Measurements from ENCODE around the gene IRX6.

The IRX6 gene

GRCh38 chr16:55323637-55324271 lies at the start of gene IRX6:
IRX6 (plus strand) TSS chr16:55324203; CDS start chr16:55325092, 889 bp downstream.
- no peak for DNase-seq

GRCh38 chr16:55274391-55274790 lies 49.6 kb upstream of the IRX6 start:
- DNase-seq, result no peak

GRCh38 chr16:55275167-55275566 lies 48.8 kb upstream of the IRX6 start:
- DNase-seq, result no peak

GRCh38 chr16:55275869-55276268 lies 48.1 kb upstream of the IRX6 start:
- no peak for DNase-seq

- no peak for DNase-seq
Measured at GRCh38 chr16:55277536-55277935, 46.5 kb upstream of the IRX6 start.

GRCh38 chr16:55279598-55279997 lies 44.4 kb upstream of the IRX6 start:
- DNase-seq, result no peak

- DNase-seq, result no peak
Measured at GRCh38 chr16:55280587-55280986, 43.4 kb upstream of the IRX6 start.

- no peak for DNase-seq
Measured at GRCh38 chr16:55282441-55282840, 41.6 kb upstream of the IRX6 start.

GRCh38 chr16:55283812-55284717 lies 39.9 kb upstream of the IRX6 start:
- DNase-seq, result no peak

- DNase-seq, result no peak
Measured at GRCh38 chr16:55284718-55285099, 39.3 kb upstream of the IRX6 start.

- DNase-seq, result no peak
Measured at GRCh38 chr16:55285586-55285985, 38.4 kb upstream of the IRX6 start.

GRCh38 chr16:55289353-55289752 lies 34.6 kb upstream of the IRX6 start:
- DNase-seq, result no peak

GRCh38 chr16:55291847-55292246 lies 32.2 kb upstream of the IRX6 start:
- DNase-seq, result no peak

GRCh38 chr16:55292491-55292890 lies 31.5 kb upstream of the IRX6 start:
- no peak for DNase-seq

GRCh38 chr16:55294129-55294528 lies 29.9 kb upstream of the IRX6 start:
- no peak for DNase-seq

- DNase-seq, result no peak
Measured at GRCh38 chr16:55294931-55295342, 29.1 kb upstream of the IRX6 start.

- no peak for DNase-seq
Measured at GRCh38 chr16:55297062-55297909, 26.7 kb upstream of the IRX6 start.

- DNase-seq, result no peak
Measured at GRCh38 chr16:55297910-55298479, 26.0 kb upstream of the IRX6 start.

GRCh38 chr16:55301385-55302008 lies 22.5 kb upstream of the IRX6 start:
- no peak for DNase-seq

GRCh38 chr16:55302635-55303034 lies 21.4 kb upstream of the IRX6 start:
- DNase-seq, result no peak

GRCh38 chr16:55308973-55309372 lies 15.0 kb upstream of the IRX6 start:
- no peak for DNase-seq

GRCh38 chr16:55322327-55322726 lies 1.7 kb upstream of the IRX6 start:
- DNase-seq, result no peak

Measured in NCI-H526 treated with DMSO at 0.1 percent for 48 hours (cell line).